Adipose tissue (tissue), 3 donors: ENCODE data around the gene EHMT2. TPM values are rescaled to one million over a fixed set of nuclear protein-coding genes. Genes with fewer than 3 reads are reported as not detected.

ENCODE experiments used
- H3K27ac ChIP-seq: one replicate; pipeline ENCODE4 v1.5.1; 2013; ENCODE audit warnings: low read depth, low read length
- WGBS, 3 donors: extraction: QIAGEN DNeasy Blood & Tissue Kit; methylation state at CpG; one replicate each; pipeline ENCODE4 v1.1.7; 2013; 5-methylcytosine and 5-hydroxymethylcytosine counted together
- polyA plus RNA-seq, 3 donors: library from polyadenylated mRNA; stranded (reverse); fragments of 200-250 nt; gene quantifications; one replicate each; pipeline ENCODE4 v1.2.3, GENCODE V29; 2013
- donor health status: healthy with polysubstance abuse.
- donor health status: Bipolar disorder and iron deficiency.
- donor health status: healthy.

The EHMT2 gene
- polyA plus RNA-seq, 3 donors, result 20.1 to 35.8 (median 23.0) TPM

GRCh38 chr6:31899215-31899614 lies 1.7 kb upstream of the EHMT2 start:
- no peak overlapping the region for H3K27ac ChIP-seq
- 49 to 65% (median 49%) methylated on average over 5 of the region's 5 CpGs for WGBS, 3 donors

GRCh38 chr6:31898383-31899011 lies 999 bp upstream of the EHMT2 start:
- no peak overlapping the region for H3K27ac ChIP-seq
- 14 to 17% (median 15%) methylated on average over 8 of the region's 8 CpGs for WGBS, 3 donors

DNA sequence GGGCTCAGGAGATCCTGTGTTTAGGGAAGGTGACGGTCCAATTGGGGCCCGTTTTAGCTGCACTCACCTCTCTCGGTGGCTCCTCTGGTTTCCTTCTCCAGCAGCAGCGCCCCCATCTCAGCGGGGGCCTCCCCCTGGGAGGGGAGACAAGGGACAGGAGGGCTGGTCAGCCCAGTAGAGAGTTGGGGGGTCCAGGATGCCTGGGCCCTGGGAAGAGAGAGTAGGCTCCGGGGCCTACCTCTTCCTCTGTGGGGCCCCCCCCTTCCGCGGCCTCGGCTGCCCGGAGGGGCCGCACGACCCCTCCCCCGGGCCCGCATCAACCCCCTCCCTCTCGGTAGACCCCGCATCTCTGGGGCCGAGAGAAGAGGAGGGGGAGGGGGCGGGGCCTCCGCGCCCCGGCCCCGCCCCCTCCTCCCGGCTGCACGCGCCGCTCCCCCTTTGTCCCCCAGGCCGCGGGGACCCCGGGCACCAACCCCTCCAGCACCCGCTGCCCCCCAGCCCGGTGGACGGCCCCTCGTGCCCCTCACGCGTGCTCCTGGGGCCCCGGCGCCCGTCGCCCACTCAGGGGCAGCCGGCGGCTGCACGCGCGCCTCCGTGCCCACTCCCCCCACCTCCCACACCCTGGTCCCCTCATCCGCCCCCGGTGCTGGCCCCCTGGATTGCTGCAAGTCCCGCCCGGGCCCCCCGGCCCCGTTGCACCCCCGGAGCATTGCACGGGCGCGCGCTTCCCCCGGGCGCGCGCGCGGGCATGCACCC lies 464 bp downstream of the EHMT2 start:
- WGBS, 3 donors, result 0 to 1% (median 1%) methylated on average over 21 to 56 of the region's 62 CpGs
- no peak overlapping the region for H3K27ac ChIP-seq

- 44 to 52% (median 46%) methylated on average over 4 of the region's 4 CpGs for WGBS, 3 donors
- no peak overlapping the region for H3K27ac ChIP-seq
Measured at GRCh38 chr6:31896493-31896855, 1.0 kb downstream of the EHMT2 start.

DNA sequence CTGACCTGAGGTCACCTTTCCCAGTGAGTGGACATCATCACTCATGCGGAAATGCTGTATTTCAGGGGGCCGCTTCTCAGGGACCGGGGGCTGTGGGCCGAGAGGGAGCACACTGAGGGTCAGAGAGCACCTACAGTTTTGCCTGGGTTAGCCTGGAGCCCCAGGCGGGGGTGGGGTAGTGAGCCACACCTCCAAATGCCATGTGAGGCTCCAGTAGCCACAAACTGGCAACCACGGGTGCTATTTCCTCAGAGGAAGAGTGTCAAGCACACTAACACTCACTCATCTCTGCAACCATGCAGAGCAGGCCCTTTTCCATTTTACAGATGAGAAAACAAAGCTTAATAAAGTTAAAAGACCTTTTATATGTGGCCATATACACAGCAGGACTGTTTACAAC lies 4.7 kb downstream of the EHMT2 start:
- WGBS, 3 donors, result 78 to 82% (median 80%) methylated on average over 6 of the region's 6 CpGs

GRCh38 chr6:31889331-31889972 lies 8.0 kb downstream of the EHMT2 start:
- 90 to 93% (median 90%) methylated on average over 3 of the region's 3 CpGs for whole genome bisulfite sequencing, 3 donors

More for the DNA sequence above, 4.7 kb downstream of the EHMT2 start:
- H3K27ac ChIP-seq, result no peak overlapping the region

DNA sequence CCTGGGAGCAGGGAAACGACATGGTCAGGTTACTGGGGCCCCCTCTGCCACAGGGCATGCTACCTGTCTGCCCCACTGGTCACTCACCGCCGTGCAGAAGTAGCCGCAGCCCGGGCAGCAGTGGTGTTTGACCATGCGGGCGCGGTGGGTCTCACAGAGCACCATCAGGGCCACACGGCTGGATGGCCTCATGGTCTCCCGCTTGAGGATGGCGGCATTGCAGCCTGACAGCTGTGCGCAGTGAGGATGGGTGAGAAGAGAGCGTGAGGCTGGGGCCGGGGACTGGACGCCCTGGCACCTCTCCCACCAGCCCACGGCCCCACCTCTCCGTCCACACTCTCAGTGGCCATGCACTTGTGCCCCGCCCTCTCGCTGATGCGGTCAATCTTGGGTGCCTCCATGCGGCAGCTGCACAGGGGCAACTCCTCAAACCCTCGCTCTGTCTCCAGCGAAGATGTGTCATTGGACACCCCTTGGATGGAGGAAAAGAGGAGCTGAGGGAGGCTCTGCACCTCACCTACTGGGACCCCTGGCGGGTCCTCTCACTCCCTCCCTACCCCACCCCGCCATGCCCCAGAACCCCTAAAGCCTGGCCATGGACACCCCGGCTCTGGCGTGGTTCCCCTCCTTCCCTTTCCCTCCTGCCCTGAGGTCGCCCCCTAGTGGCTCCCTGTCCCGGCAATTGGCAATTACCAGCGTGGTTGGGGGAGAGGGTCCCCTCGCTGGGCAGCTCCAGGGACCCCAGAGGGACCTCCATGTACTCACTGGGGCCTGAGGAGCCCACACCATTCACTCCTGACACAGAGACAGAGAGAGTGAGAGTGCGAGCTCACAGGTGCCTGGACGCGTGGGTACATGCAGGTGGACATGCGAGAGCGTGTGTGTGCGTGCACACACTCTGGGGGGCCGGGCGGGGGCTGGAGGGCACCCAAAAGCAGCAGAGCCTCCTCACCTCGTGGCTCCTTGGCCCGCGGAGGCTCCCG lies 8.9 kb downstream of the EHMT2 start:
- no peak overlapping the region for H3K27ac ChIP-seq
- 80 to 85% (median 80%) methylated on average over 43 of the region's 43 CpGs for WGBS, 3 donors

More at GRCh38 chr6:31889331-31889972, 8.0 kb downstream of the EHMT2 start:
- no peak overlapping the region for H3K27ac ChIP-seq

DNA sequence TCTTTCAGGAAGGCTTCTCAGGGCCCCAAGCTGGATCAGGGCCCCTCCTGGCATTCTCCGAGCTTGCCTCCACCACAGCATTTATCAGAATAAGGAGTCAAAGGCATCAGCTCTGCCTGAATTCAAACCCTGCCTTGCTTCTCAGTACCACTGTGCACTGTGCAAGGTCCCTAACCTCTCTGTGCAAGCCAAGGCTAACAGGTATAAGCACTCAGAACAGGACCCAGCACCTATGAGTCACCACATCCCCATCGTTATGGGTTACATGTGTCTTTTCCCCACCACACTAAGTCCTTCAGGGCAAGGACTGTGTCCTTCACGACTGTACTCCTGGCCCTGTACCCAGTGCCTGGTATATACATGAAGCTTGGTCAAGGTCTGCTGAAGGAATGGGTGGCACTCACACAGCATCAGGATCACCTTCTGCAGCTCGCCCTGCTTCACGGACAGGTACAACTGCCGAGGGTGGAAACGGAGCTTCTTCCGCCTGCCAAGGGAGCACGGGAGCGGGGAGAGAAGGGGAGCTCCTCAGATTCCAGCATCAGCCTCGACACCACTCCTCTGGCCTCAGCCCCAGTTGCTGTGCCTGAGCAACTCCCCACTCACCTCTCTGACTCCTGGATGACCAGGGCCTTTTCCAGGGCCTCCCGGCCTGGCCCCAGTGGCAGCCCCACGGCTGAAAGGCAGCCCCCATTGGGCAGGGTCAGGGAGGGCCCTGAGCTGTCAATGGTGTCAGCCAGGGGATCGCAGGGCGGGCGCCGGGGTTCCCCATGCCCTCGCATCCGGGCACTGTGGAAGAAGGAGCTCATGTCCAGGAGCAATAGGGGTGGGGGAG lies 10.1 kb downstream of the EHMT2 start:
- H3K27ac ChIP-seq, result no peak overlapping the region
- 91 to 92% (median 91%) methylated on average over 15 to 19 of the region's 19 CpGs for WGBS, 3 donors

- WGBS, 3 donors, result 89 to 92% (median 91%) methylated on average over 18 of the region's 18 CpGs
- H3K27ac ChIP-seq, result no peak overlapping the region
Measured at GRCh38 chr6:31886541-31886991, 10.9 kb downstream of the EHMT2 start.

DNA sequence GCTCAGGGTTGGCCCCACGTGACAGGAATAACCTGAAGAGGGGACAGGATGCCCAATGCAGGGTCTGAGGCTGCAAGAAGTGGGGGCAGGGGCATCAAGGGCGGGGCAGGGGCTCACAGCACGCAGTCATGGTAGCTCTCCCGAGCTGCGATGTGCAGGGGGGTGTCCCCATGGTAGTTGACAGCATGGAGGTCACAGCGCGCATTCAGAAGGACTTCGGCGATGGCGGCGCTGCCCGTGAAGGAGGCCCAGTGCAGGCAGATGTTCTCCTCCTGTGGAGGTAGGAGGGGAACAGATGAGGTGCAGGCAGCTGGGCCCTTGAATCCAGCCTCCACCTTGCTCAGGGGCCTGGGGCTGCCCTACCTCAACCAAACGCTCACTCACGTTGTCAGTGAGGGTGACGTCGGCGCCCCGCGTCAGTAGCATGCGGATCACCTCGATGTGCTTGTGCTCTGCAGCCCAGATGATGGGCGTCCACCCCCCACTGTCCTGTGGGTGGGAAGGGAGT lies 12.9 kb downstream of the EHMT2 start:
- 95 to 97% (median 95%) methylated on average over 22 of the region's 22 CpGs for WGBS, 3 donors
- H3K27ac ChIP-seq, result no peak overlapping the region

- no peak overlapping the region for H3K27ac ChIP-seq
- 89 to 93% (median 93%) methylated on average over 12 of the region's 12 CpGs for WGBS, 3 donors
Measured at GRCh38 chr6:31883676-31884075, 13.8 kb downstream of the EHMT2 start.

DNA sequence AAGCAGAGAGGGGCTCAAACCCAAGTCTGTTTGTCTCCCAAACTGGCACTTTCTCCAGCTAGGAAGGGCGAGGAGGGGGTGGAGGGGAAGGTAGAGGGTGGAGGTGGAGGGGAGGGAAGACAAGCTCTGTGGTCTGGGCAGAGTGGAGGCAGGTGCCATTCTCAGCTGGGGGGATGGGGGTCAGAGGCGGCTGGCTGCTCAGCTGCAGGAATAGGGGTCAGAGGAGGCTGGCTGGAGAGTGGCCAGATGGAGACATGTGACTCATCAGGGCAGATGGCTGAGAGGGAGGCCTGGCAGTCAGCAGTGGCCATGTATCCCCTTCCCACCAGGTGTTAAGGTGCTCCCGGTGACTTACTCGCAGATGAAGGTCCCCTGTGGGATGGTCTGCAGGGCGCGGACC lies 15.2 kb downstream of the EHMT2 start:
- H3K27ac ChIP-seq, result no peak overlapping the region
- WGBS, 3 donors, result 87 to 93% (median 88%) methylated on average over 4 to 6 of the region's 6 CpGs

DNA sequence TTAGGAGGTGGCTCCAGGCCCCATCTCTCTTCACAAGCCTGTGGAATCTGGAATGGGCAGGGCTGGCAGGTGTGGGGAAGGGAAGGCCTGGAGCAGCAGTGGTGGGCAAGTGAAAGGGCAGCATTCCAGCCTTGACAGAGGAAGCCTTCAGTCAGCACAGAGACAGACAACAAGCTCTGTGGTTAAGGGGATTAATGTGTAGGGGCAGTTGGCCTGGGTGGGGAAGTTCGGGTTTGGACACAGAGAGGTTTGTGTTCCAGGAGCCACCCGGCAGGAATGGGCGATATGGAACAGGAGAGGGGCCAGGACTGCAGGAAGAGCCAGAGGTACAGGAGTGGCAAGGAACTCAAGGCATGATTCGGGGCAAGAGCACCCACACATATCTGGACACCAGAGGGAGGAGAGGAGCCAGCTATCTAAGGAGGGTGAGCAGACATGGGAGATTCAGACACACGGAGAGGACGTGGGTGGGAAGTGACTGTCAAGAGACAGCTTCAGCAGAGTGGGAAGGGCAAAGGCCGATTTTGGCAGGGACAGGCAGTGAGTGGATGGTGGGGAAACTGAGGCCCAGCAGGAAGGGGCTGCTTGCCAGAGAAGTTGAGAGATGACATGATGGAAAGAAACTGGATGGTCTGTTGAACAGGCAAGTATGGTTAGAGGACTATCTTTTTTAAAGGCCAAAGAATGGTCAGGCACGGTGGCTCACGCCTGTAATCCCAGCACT lies 16.2 kb downstream of the EHMT2 start:
- 82 to 94% (median 88%) methylated on average over 9 of the region's 9 CpGs for WGBS, 3 donors

GRCh38 chr6:31880616-31881015 lies 16.9 kb downstream of the EHMT2 start:
- no peak overlapping the region for H3K27ac ChIP-seq
- 85 to 93% (median 89%) methylated on average over 10 of the region's 10 CpGs for WGBS, 3 donors

More for the DNA sequence above, 16.2 kb downstream of the EHMT2 start:
- H3K27ac ChIP-seq, result no peak overlapping the region

DNA sequence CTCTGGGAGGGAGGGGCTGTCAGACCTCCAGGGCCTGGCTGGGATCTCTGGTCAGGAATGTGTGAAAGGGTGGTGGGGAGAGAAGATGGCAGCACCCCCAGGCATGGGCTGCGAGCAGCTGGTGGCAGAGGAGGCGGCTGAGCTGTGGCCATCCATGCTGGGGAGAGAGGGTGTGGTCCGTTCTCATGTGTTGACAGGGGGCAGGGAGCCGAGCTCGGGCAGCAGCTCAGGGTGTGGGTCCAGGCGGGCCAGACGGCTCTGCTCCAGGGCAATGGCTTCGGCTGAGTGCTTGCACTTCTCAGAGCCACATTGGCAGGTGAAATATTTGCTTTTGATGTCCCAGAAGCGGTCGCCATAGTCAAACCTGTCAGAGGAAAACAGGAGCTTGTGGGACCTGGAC lies 17.6 kb downstream of the EHMT2 start:
- WGBS, 3 donors, result 74 to 90% (median 77%) methylated on average over 10 of the region's 10 CpGs
- H3K27ac ChIP-seq, result no peak overlapping the region

GRCh38 chr6:31879143-31879542 lies 18.4 kb downstream of the EHMT2 start:
- no peak overlapping the region for H3K27ac ChIP-seq
- 65 to 80% (median 72%) methylated on average over 13 of the region's 13 CpGs for WGBS, 3 donors

DNA sequence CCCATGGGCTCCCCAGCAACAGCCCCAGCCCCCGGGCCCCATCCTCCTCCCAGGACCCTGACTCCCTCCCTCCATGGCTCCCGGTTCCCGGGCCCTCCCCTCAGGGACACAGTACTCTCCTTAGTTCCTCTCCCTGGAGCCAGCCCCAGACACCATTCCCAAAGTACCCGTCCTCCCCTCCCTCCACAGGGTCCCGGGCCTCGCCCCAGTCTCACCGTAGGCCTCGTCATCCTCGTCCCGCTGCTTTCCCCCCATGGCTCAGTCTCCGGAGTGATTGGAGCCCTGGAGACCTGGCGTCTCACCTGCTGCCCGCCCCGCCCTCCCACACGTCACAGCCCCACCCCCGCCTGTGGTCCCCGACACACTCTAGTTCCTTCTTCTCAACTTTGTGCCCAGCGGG lies 18.8 kb downstream of the EHMT2 start, which contains the start of gene SLC44A4:
Gene SLC44A4, minus strand, starts transcription at position 272 of the 400 bp plus-strand sequence. Its CDS starts 17 bp downstream, at position 255.
- H3K27ac ChIP-seq, result no peak within 1 kb of the TSS

More for the DNA sequence above, 18.8 kb downstream of the EHMT2 start, which contains the start of gene SLC44A4:
- 44 to 70% (median 53%) methylated on average over 18 of the region's 18 CpGs for WGBS, 3 donors
